Activated CD4-positive, alpha-beta T cell treated with anti-CD3 and anti-CD28 coated beads for 1 hour (primary cell): Measurements from ENCODE around the gene POP7.

Experiments
- DNase-seq: peaks from one replicate; pipeline ENCODE4 v3.0.0-alpha.2; 2020

The POP7 gene

DNA sequence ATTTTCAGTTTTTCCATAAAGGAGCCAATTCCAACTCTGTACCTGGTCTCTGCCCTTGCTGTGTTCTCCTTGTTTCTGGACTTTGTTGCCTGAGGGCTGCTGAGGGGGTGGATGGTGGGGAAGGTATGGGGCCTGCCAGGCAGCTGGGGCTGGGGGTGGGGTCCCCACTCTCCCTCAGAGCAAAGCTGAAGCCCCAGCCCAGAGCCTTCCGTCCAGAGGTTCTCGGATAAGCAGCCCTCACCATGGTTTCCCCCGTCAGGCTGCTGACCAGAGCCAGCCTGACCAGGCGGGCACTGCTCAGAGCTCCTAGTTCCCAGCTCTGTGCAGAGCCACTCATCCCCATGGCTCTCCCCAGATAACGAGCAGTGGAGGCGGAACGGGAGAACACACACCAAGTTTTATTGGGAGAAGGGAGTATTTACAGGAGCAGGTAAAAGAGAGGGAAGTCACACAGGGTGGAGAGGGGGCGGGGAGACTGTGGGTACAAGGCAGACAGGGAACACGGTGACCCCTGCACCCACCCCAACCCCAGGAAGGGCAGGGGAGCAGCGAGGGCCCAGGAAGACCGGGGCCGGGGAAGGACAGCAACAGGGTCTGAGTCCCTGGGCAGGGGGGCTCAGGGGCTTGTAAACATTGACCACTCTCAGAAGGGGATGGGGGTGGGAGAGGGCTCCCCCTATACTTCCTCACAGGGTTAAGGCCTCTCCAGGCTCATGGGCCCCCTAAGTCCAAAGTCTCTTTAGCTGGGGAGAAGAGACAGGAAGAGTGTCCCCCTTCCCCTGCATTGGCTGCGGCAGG, 26.6 kb upstream of the POP7 start:
- DNase-seq: no peak

DNA sequence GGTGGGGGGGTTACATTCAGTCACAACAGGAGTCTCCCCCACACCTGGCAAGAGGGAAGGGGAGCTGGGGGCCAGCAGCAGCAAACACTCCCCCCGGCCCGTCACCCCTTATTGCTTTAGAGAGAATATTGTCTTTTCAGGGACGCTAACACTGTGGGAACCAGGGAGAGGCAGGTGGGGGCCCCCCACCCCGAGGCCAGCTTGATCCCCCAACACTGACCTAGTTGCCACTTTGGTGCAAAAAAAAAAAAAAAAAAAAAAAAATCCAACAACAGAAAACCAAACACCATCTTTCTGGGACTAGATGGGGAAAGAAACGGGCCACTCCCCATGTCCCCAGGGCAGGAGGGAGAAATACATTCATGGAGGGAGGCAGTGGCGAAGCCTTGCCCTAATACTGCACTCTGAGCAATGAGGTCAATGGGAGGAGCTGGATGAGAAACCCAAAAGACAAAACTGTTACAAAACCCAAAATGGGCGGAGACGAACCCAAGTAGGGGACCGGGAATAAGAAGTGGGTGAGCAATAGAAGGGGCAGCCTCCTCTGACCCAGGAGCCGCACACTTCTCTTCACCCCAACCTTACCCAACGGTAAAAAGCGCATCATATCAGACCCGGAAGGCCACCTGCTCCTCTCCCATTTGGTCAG, 25.9 kb upstream of the POP7 start:
- no peak for DNase-seq

DNA sequence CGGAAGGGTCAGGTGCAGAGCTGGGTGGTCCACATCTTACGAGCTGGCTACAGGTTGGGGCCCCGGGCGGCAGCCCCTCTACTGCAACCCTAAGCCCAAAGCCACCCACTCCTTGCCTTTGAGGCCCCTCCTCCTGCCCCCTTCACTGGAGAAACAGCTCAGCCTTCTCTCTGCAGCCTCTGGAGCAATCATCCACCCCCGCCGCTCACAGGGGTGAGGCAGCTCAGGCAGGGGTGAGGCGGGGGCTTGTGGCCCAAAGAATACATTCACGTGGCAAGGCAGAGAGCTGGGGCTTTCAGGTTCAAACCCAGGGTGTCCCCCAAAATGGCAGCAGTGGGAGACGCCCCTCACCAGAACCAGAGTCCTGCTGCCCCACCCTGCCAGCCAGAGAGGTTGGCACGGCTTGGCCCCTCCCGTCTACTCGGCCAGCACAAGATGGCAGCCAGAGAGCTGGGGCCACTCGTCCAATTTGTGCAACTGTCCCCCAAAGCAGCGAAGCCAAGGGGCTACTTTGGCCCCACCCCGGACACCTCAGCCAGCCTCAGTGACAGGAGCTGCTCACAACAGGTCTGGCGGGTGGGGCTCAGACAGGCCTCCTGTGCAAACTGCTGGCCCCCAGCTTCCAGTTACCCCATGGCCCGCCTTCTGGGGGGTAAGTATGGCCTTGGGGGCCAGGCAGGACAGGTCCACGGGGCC, 25.2 kb upstream of the POP7 start:
- no peak for DNase-seq

DNA sequence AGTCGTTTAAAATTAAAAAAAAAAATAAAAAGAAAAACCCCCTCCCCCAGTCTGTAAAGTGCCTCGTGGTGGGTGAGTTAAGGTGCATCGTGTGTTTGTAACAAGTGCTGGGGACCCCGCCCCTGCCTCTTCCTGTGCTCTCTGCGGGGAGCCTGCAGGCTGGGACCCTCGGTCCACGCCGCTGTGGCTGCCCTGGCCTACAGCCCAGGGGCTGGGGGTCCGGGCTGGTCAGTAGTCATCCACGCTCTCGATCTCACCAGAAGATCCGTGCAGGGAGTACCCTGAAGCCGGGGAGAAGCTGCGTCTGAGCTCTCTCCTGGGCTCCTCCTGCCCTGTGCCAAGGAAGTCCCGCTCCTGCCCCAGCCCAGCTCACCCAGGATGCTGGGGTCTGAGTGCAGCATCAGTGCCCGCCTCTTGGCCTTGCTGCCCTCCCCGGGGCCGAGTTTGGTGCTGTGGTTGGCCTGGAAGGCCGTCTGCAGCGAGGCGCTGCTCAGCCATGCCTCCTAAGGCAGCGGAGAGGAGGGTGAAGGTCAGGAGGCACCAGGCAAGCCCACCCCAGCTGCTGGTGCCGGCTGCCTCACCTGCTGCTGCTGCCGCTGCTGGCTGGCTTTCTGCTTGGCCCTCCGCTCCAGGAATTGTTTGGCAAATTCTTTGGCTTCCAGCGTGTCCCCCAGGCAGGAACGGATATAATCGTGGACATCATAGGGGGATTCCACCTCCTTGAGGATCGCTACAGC, 24.3 kb upstream of the POP7 start:
- no peak for DNase-seq

DNA sequence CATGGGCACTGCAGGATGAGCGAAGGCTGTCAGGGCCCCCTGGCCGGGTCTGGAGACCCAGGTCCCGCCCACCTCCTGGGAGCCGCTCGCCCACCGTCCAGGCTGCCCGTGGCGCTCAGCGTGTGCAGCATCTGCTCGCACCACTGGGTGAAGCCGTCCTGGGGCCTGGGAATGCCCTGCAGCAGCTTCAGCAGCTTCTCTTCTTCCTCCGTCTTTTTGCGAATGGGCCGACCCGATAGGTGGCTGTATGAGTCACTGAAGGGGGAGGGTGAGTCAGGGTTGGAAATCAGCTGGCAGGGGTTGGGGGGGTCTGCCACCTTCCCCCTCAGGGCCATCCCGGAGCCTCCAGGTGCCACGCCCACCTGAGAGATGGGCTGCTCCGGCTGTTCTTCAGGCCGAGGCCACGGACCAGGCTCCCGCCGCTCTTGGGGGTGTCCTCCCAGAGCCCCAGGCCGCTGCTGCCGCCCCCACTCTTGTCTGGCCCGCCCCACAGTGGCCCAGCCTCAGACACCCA, 23.6 kb upstream of the POP7 start:
- DNase-seq: no peak

DNA sequence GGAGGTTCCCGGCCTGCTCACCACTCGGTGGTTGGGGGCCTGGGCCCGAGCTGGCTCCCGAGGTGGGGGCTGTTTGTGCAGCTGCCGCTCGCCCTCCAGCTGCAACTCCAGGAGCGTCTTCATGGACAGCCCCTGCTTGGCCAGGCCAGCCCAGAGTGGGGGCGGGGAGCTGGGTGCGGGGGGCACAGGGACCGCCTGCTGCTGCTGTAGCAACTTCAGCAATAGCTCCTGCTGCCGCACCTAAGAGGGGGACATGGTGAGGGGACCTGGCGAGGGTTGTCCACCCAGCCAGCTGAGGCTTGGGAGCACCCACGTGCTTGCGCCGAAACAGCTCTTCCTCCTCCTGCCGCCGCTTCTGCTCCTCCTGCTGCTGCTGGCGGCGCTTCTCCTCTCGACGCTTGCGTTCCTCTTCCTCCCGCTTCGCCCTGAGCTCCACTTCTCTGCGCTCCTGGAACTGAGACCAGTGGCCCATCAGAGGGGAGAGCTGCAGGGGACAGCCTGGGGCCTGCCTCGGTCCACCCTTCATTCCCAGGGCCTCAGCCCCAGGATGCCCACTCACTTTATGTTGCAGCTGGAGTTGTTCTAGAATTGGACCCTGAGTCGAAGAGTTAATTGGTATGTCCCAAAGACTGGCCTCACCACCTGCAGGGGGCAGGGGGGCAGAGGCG, 22.8 kb upstream of the POP7 start:
- no peak for DNase-seq

DNA sequence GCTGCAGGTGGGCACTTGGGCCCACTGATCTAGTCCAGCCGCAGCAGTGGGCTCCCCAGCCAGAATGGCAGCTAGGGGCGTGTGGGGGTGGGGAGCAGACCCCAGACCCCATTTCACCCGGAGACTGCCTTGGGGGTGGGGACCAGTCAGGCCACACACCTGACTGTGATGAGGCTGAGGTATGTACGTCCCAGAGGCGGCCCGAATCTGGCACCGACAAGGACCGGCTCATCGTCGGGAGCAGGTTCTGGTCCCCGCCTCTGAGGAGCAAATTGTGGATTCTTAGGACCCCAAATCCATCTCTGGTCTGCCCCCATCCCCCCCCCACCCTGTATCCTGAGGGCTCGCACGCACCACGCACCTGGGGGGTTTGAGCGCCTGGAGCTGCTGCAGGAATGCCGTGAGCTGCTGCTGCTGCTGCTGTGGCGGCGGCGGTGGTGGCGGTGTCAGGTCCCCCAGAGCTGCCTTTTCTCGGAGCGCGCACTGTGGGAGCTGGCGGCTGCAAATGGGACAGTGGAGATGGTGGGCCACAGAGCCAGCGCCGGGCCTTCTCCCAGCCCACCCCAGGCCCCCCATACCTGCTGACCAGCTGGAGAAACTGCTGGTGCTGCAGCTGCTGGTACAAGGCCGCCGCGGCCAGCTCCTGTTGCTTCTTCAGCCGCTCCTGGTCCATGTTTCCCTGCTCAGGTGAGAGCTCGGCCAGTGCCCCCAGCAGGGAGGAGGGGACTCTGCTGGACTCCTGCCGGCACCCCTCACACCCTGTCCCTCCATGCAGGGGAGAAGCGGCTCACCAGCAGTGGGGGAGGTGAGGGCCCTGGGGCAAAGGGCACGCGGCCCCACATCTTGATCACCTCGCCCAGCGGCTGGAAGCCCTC, 22.0 kb upstream of the POP7 start:
- DNase-seq: no peak

DNA sequence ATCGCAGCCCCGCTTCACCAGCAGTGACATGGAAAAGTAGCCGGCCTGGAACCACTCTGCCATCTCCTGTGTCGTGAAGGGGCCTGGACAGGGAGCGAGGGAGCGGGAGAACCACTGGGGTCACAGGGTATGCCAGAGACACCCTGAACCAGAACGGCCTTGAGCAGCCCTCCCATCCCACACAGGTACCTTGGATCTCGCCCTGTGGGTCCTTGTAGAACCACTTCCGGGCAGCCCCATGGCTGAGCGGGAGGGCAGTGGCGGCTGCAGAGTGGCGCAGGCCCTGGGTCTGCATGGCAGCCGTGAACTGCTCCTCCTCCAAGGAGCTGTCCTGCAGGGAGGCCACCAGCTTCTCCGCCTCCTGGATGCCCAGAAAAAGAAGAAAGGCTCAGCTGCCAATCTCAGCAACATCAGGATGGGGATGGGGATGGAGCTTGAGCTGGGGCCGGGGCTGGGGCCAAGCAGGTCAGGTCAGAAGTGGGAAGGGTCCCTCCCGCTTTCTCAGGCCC, 21.3 kb upstream of the POP7 start:
- DNase-seq: no peak

DNA sequence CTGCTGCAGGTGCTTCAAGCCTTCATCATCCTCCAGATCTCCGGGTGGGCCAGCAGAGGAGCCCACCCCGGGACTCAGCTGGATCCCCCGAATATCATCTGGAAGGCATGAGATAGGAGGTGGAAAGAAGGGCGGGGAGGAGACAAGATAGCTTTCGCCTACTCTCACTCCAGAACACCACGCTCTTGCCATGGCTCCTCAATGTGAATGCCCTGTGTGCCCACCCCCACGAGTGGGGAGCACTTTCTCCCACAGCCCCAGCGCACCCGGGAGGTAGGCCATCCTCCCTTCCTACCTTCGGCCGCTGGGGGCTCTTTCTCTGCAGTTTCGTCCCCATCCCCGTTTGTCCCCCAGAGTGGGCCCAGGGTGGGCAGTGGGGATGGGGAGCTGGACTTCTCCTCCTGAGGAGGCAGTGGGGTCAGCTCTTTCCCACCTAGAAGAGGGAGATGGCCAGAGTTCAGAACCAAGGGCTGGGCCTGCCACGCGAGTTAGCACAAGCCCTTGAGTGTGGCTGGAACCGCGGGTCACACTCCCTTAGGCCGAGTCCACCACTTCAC, 20.8 kb upstream of the POP7 start:
- DNase-seq: no peak

DNA sequence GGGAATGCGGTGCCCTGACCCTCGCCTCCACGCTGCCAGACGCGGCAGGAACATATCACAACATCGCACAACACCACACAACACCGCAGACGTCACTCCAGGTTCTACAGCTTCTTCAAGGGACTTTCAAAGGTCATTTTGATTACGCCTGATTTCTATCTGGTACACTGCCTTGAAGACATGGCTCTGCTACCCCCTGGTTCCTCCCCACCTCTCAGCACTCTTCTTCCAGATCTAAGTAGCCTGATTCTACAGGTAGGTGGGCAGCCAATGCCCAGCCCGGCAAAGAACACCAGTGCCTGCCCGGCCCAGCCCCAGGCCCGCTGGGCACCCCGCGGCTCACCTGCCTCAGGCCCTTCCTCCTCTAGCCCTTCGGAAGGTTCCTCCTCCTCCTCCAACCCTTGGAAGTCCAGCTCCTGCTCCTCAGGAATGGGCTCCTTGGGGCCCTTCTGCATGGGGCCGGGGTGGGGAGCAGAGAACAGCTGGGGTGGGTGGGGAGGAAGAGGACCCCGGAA, 20.2 kb upstream of the POP7 start:
- no peak for DNase-seq

DNA sequence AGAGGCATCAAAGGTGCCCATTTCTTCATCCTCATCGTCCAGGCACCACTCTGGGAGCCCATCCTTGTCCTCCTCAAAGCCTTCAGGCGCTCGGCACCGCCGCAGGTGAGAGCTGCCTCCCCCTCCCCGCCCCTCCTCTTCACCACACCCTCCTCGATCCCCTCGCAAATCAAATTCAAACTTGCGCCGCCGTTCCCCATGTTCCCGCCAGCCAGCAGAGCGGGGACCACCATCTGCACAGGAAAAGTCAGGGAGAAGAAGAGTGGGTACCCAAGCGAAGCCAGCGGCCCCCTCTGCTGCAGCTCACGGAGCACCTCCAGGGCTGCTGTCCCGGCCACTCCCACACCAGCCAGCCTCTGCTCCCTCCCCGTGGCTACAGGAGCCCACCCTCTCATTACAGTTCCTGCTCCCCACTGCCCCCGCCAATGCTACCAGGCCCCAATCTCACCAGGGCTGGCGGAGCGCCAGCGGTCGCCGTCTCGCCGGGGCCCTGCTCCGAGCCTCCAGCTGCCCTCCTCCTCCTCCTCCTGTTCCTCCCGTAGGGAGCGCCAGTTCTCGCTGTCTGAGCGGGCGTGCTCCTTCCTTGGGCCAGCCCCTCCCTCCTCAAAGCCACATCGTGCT, 19.6 kb upstream of the POP7 start:
- no peak for DNase-seq

DNA sequence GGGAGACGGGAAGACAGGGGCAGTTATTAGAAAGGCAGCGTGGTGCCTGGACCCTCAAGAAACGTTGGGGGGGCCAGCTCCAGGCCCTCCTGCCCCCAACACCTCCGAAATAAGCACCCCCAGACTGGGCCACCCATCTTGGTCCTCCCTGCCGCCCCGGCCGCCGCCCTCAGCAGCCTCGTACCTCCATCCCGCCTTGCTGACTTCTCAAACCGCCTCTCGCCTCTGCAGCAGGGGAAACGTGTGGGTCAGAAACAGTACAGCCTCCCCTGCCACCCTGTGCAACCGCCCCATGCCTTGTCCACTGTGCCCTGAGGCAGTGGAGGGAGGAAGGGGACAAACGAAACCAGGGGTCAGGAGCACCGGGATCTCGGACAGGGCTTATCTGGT, 19.1 kb upstream of the POP7 start:
- no peak for DNase-seq

DNA sequence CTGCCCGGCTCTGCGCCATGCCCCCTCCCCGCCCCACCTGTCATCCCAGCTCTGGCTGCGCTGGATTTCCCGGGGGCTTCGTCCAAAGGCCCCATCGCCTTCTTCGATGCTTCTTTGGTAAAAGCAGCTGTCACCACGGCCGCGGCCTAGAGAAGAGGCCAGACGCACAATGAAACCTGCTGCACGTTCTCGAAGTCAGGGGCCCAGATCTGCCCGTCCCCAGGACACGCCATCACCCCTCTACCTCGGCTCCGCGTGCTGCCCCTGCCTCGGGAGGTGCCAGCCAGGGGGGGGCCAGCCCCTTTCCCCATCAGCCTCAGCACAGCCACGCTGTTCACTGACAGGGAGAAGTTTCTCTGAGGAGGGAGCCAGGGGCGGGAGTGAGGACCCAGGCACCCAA, 18.7 kb upstream of the POP7 start:
- no peak for DNase-seq

DNA sequence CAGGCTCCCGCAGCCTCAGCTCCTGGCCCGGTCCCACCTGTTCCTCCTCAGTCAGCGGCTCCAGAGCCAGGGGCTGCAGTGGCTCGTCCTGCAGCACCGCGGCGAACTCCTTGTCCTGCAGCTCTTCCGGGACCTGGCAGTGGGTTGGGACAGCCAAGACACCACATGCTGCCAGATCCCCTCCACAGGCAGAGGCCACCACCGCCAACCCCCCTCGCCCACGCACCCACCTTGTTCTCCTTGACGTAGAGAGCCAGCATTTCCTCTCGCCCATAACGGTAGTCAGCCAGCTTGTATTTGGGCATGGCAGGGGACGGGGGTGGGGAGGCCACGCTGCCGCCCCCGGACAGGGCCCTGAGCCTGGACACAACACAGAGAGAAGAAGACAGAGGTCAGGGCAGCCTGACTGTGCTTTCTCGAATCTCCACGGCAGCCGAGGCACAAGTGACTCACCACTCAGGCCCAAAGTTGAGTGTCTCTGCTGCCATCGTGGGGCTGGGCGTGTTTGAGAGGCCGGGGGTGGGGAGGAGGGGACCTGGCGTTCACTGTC, 18.1 kb upstream of the POP7 start:
- DNase-seq: no peak

DNA sequence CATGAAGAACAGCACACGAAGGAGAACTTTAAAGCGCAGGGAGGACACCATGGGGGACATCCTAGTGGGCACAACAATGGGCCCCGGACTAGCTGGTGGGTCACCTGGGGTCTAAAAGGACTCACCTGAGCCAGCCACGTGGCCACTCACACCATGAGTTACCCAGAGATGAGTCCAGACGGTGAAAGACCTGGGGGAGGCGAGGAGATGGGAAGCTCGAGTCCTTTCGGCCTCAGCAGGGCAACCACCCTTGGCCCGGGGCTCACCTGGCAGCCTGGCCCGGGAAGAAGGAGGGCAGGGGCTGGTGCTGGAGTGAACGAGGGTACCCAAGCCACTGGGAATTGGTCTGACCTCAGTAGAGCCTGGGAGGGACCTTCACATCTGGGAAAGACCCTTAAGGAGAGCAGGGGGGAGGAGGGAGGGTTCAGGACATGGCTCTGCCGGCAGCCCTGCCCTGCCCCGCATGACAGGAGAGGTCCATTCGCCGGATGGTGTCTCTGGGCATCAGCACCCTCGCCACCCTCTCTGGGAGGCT, 17.5 kb upstream of the POP7 start:
- DNase-seq: no peak

DNA sequence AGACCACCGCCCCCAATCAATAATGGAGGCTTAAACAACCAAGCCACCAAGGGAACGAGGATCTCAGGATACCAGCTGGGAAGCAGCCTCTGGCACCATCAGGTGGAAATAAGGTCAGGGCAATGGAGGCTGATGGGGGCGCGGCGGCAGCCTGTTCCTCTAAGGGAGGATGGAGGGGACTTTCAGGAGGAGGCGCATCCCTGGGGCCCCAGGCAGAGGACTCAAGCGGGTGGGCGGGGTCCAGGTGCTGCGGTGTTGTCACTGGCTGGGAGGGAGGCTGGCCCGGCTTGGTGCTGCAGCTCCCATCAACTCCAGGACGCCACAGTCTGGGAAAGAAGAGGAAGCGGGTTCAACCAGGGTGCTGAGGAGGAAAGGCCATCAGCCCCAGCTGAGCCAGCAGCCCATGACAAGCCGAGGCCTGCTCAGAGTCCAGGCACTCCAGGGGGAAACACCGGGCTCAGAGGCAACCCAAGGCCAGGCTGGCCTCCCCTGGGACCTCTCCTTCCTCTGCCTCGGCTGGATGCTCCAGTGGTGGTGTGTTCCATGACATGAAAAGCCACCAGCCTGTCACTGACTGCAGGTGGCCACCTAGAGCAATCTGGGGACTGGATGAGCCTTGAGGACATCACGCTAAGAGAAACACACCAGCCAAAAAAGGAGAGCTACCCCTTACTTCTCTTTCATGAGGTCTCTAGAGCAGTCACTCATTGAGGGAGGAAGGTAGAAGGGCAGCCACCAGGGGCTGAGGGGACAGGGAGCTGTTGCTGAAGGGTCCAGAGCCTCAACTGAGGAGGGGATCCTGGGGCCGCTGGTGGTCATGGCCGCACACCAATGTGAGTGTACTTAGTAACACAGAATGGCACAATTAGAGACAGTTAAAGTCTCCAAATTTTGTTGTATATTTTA, 16.4 kb upstream of the POP7 start:
- DNase-seq: no peak

DNA sequence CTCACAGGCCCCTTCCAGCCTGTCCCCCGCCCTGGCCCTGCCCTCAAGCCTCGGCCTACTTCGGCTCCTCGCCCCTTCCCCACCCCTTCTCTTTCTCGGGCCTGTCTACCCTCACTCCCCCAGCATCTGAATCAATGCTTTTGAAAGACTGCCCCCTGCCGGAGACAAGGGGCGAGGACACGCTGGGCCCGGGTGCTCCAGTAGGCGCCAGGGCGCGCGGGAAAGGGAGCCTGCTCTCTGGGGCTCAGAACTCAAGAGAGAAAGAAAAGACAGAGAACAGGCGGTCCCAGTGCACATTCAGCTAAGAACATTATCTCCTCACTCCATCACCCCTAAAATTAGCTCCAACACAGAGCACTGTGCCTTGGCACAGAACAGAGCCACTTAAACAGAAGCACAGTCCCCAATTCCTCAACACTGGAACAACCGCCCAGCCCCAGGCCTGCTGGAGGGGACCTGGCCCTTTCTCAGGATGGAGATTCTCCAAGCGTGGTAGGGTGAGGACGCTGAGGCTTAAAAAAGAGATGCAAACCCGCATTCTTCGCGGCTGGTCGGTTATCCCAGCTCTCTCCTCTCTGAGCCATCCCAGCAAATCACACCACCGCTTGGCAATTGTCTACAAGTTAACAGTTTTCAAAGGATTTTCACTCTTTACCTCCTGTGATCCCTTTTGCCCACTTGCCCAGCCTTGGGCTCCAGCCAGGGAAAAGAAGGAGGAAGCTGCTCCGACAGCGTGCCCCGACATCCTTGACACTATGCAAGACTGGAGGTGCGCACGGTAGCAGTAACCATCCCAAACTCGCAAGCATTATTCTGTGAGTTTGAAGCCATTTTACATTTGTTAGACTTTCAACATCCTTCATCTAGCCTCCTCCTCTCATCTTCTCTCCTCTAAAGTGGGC, 14.0 kb upstream of the POP7 start:
- peak; percentile 73 for DNase-seq

DNA sequence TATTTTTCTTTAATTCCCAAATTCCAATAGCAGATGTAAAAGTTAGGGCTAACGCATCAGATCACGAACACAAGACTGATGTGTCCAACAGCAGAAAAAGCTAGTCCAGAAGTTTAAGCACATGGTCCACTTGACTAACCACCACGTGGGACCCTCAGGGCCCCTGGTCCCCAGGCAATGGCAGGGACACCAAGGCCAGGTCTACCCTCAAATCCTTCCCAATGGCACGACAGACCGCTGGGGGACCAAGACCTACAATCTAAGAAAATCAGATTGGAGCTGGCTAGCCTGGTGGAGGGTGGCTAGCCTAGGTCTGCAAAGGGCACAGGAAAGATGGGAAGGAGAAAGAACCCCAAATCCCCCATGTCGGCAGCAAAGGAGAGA, 13.4 kb upstream of the POP7 start:
- no peak for DNase-seq
